K562 (cell line): ENCODE results near the gene ZNF174. TPM values are rescaled to one million over a fixed set of nuclear protein-coding genes. Genes with fewer than 3 reads are reported as not detected.

Experiments
- CBFB ChIP-seq: sonication (generic); formaldehyde crosslinking; IDR thresholded peaks from 2 replicates; pipeline ENCODE4 v1.4.0; 2020; ENCODE audit warnings: mild to moderate bottlenecking, missing genetic modification reagents
- CBX5 ChIP-seq: IDR thresholded peaks from 2 replicates; pipeline ENCODE4 v1.6.1; 2014; ENCODE audit warnings: low read depth, borderline replicate concordance
- CHD4 ChIP-seq: fragments of 200-600 bp; sonication (generic); IDR thresholded peaks from 3 replicates; pipeline ENCODE4 v1.6.1; 2012; ENCODE audit warnings: low read depth, mild to moderate bottlenecking, mixed read lengths, low read length, inconsistent platforms; ENCODE audit not compliant: insufficient read depth, insufficient replicate concordance, poor library complexity, severe bottlenecking
- DDX20 ChIP-seq: fragments of 450-650 bp; IDR thresholded peaks from 2 replicates; pipeline ENCODE4 v1.6.1; 2016; ENCODE audit warnings: missing genetic modification characterization, low read depth, mild to moderate bottlenecking, missing compliant biosample characterization, moderate library complexity
- FOXK1 ChIP-seq: sonication (generic); formaldehyde crosslinking; IDR thresholded peaks from 2 replicates; pipeline ENCODE4 v1.8.0; 2022; ENCODE audit warnings: missing genetic modification reagents, mild to moderate bottlenecking, borderline replicate concordance
- GTF2A2 ChIP-seq: IDR thresholded peaks from 2 replicates; pipeline ENCODE4 v1.6.1; 2016; ENCODE audit warnings: mild to moderate bottlenecking, missing genetic modification characterization, missing compliant biosample characterization
- HDAC3 ChIP-seq: fragments of 450-650 bp; IDR thresholded peaks from 2 replicates; pipeline ENCODE4 v1.6.1; 2018; ENCODE audit warnings: borderline replicate concordance, mild to moderate bottlenecking, moderate library complexity; ENCODE audit not compliant: partially characterized antibody
- MTF1 ChIP-seq: fragments of 250-450 bp; sonication (Bioruptor Pico); IDR thresholded peaks from 2 replicates; pipeline ENCODE4 v1.9.0; 2021; ENCODE audit warnings: moderate library complexity, mild to moderate bottlenecking, inconsistent platforms, borderline replicate concordance
- NCOA2 ChIP-seq, 2 experiments: fragments of 450-650 bp; IDR thresholded peaks; 2 replicates each; pipeline ENCODE4 v1.6.1; 2018; ENCODE audit warnings: mild to moderate bottlenecking in 2 of 2, moderate library complexity in 1 of 2; ENCODE audit not compliant: partially characterized antibody in 2 of 2
- NFIX ChIP-seq: fragments of 250-450 bp; sonication (Bioruptor Pico); IDR thresholded peaks from 2 replicates; pipeline ENCODE4 v1.4.0; 2020; ENCODE audit warnings: low read depth, mild to moderate bottlenecking, moderate library complexity
- RBM25 ChIP-seq: fragments of 200-400 bp; formaldehyde crosslinking; IDR thresholded peaks from 2 replicates; pipeline ENCODE4 v1.6.1; 2018; ENCODE audit warnings: low read length, low read depth, moderate library complexity; ENCODE audit not compliant: severe bottlenecking
- SMAD2 ChIP-seq: fragments of 150-350 bp; IDR thresholded peaks from 2 replicates; pipeline ENCODE4 v1.6.1; 2014; ENCODE audit warnings: low read depth, mild to moderate bottlenecking, low read length
- SMARCA4 ChIP-seq: fragments of 450-650 bp; IDR thresholded peaks from 2 replicates; pipeline ENCODE4 v1.6.1; 2016
- SREBF2 ChIP-seq: sonication (generic); formaldehyde crosslinking; IDR thresholded peaks from 2 replicates; pipeline ENCODE4 v1.4.0; 2020; ENCODE audit warnings: mild to moderate bottlenecking, missing genetic modification reagents
- STAT5B ChIP-seq: fragments of 250-450 bp; sonication (Bioruptor Pico); IDR thresholded peaks from 2 replicates; pipeline ENCODE4 v1.8.0; 2021; ENCODE audit warnings: mild to moderate bottlenecking, inconsistent platforms
- TCFL5 ChIP-seq: fragments of 250-450 bp; sonication (Bioruptor Pico); conservative IDR thresholded peaks from 2 replicates; pipeline ENCODE4 v1.6.1; 2021; ENCODE audit warnings: mild to moderate bottlenecking, moderate library complexity, matching md5 sums
- TEAD2 ChIP-seq: fragments of 450-650 bp; IDR thresholded peaks from 2 replicates; pipeline ENCODE4 v1.6.1; 2016; ENCODE audit warnings: missing genetic modification characterization, control low read depth, missing compliant biosample characterization
- TFE3 ChIP-seq: fragments of 450-650 bp; formaldehyde crosslinking; IDR thresholded peaks from 2 replicates; pipeline ENCODE4 v1.4.0; 2020; ENCODE audit warnings: mild to moderate bottlenecking, mixed read lengths
- USF2 ChIP-seq: sonication (generic); formaldehyde crosslinking; IDR thresholded peaks from 2 replicates; pipeline ENCODE4 v1.5.0; 2020; ENCODE audit warnings: missing genetic modification reagents
- ZNF140 ChIP-seq: fragments of 250-450 bp; sonication (Bioruptor Pico); IDR thresholded peaks from 2 replicates; pipeline ENCODE4 v1.8.0; 2021; ENCODE audit warnings: moderate library complexity, mild to moderate bottlenecking, inconsistent platforms
- ZNF146 ChIP-seq: IDR thresholded peaks from one replicate; pipeline ENCODE4 v1.6.1; 2018; ENCODE audit warnings: missing compliant biosample characterization; ENCODE audit not compliant: unreplicated experiment
- ZNF655 ChIP-seq: fragments of 250-450 bp; sonication (Bioruptor Pico); IDR thresholded peaks from 2 replicates; pipeline ENCODE4 v1.5.0; 2021
- ZNF696 ChIP-seq: fragments of 250-450 bp; sonication (Bioruptor Pico); conservative IDR thresholded peaks from 2 replicates; pipeline ENCODE4 v1.4.0; 2020; ENCODE audit warnings: mild to moderate bottlenecking, moderate library complexity
- ZNF707 ChIP-seq: fragments of 250-450 bp; sonication (Bioruptor Pico); conservative IDR thresholded peaks from 2 replicates; pipeline ENCODE4 v1.8.0; 2022; ENCODE audit warnings: inconsistent platforms, mild to moderate bottlenecking, moderate library complexity
- ZNF764 ChIP-seq: fragments of 250-450 bp; sonication (Bioruptor Pico); IDR thresholded peaks from 2 replicates; pipeline ENCODE4 v1.4.0; 2020; ENCODE audit warnings: low read depth, mild to moderate bottlenecking, moderate library complexity
- ZNF766 ChIP-seq: fragments of 200-800 bp; sonication (Bioruptor generic); conservative IDR thresholded peaks from 2 replicates; pipeline ENCODE4 v1.6.1; 2016; ENCODE audit warnings: missing genetic modification characterization, missing compliant biosample characterization
- polyA plus RNA-seq, 8 experiments: library from polyadenylated mRNA; depleted of rRNA in 4 of 8; stranded (reverse) in 5 of 8; unstranded in 3 of 8; fragments of >200 nt; fragmentation: Nextera tagmentation in 2 of 8; fragmentation: Illumina TruSeq in 1 of 8; extraction: Ambion mirVana in 2 of 8; extraction: Trizol in 1 of 8; gene quantifications; 2 replicates each; pipeline versions ENCODE4 v1.2.1 to v1.2.3, GENCODE V29; 2011 to 2014; ENCODE audit warnings: inconsistent platforms in 1 of 8, missing spikeins in 1 of 8
- total RNA-seq, 7 experiments: library from RNA; depleted of rRNA in 6 of 7; stranded (reverse); fragments of >200 nt in 6 of 7; fragmentation: Illumina TruSeq in 2 of 7; extraction: Trizol in 2 of 7; gene quantifications; 2 replicates each; pipeline versions ENCODE4 v1.2.1 to v1.2.3, GENCODE V29; 2011 to 2021; ENCODE audit warnings: low replicate concordance in 1 of 7

The ZNF174 gene
- total and polyA plus RNA-seq, 9 of the 15 experiments (the other 6 are each of a cell fraction or from before 2014, with no cell fraction given): 5.1 to 19.1 (median 12.5) TPM

GRCh38 chr16:3408561-3409197 lies 7.7 kb downstream of the ZNF174 start (continued):
- no peak for TF ChIP-seq HDAC3
- TF ChIP-seq MTF1: no peak
- no peak for TF ChIP-seq ZNF707
- no peak for TF ChIP-seq CBFB (CRISPR knock-in tag)
- no peak for TF ChIP-seq GTF2A2 (tag)
- no peak for TF ChIP-seq CHD4
- no peak for TF ChIP-seq SREBF2 (CRISPR knock-in tag)
- TF ChIP-seq ZNF146 (CRISPR knock-in tag): no peak
- TF ChIP-seq SMARCA4: no peak
- TF ChIP-seq TFE3: no peak
- no peak for TF ChIP-seq USF2 (CRISPR knock-in tag)
- TF ChIP-seq DDX20: no peak
- TF ChIP-seq TCFL5 (CRISPR knock-in tag): no peak
- peak; percentile 67 for TF ChIP-seq RBM25
- TF ChIP-seq ZNF764: no peak
- no peak for TF ChIP-seq TEAD2 (tag)
- peak; percentile 59; the same call in 1 of the 2 replicates for TF ChIP-seq CBX5
- TF ChIP-seq ZNF766 (CRISPR knock-in tag): 0 out of 2 replicates have a peak, but pooled peaks have one; percentile 42
- TF ChIP-seq FOXK1: no peak
- TF ChIP-seq STAT5B (CRISPR knock-in tag): no peak
- no peak for TF ChIP-seq ZNF696 (CRISPR knock-in tag)
- TF ChIP-seq SMAD2: no peak
- TF ChIP-seq NCOA2 (IDR thresholded peaks at IDR 0.05; ENCODE audit: partially characterized antibody in 2 of 2): no peak
- no peak for TF ChIP-seq ZNF655 (CRISPR knock-in tag)
- no peak for TF ChIP-seq NFIX (CRISPR knock-in tag)
- TF ChIP-seq ZNF140 (CRISPR knock-in tag): no peak
